GM21529 (cell line): ENCODE results near the gene TBATA.
"Not testable (repeated sequence)": the region's sequence is repeated elsewhere in the genome, so short reads cannot be mapped to it uniquely, and the experiment has no call there.

Experiments
- ATAC-seq: cut with Tn5 transposase; IDR thresholded peaks from one replicate; pipeline ENCODE4 v1.9.1; 2021; ENCODE audit not compliant: unreplicated experiment

The TBATA gene

DNA sequence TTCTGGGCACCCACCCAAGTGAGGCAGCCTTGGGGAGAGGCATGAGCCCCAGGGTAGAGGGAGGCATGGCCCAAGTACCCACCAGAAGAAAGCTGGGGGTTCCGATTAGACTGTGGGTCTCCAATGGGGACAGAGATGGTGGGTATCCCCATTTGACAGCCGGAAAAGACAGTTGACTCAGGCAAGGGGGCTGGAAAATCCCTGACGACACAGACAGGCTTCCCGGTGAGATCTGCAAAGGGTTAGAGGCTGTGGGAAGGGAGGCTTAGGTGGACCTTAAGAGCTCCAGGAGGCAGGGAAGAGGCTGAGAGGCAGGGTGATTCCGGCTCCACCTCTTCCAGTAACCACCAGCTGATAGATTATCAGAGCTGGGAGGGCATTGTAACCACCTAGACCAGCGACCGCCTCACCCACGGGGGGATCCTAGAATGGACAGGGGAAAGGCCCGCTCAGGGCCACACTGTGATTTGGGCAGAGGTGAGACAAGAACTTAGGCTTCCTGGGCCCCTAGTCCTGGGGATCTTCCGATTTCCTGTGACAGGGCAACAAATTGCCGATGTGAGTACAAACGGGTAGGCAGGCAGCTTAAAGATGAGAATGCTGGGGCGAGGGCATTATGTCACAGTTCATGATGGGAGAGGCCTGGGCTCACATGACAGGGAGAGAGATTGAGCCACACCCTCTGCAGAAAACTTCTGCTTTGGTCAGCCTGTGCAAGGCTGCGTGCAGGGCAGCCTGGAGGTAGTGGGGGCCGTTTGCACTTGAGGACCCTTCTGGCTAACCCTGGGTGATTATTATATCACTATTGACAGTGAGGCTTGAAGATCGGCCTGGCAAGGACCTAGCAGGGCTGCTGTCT is 5.4 kb downstream of the TBATA start:
- no peak for ATAC-seq

GRCh38 chr10:70779088-70779487 is 6.1 kb downstream of the TBATA start:
- no peak for ATAC-seq

DNA sequence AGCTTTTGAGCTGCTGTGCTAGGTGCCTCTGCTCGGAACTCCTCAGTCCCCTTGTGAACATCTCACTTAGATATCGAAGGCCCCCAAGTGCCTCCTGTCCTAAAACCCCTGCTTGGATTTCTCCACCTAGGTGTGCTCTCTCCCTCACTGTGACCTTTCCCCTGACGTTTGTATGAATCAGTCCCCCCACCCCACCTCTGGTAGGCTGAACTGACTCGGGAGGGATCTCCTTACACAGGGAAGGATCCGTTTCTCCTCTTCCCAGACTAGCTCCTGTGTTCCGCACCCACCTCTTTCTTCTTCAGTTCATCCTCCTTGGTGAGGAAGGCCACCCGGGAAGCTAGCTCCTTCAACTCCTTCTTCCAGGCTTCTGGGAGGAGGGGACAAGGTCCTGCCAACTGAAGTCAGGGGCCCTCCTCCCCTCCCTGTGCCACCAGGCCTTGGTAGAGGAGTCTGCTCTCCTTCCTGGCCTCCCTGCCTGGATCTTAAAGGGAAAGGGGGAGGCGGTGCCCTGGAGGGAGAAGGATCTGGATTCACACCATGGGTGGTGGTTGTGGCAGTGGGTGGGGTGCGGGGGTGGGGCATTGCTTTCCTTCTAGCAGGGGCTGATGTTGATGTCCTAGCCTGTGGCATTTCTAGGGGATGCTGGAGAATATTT is 6.8 kb downstream of the TBATA start:
- no peak for ATAC-seq

GRCh38 chr10:70777063-70777875 is 7.9 kb downstream of the TBATA start:
- ATAC-seq: no peak

- no peak for ATAC-seq
These were observed 8.6 kb downstream of the TBATA start for GRCh38 chr10:70776455-70777005.

- ATAC-seq: no peak
These were observed 9.3 kb downstream of the TBATA start for GRCh38 chr10:70775679-70776454.

- ATAC-seq: no peak
These were observed 10.1 kb downstream of the TBATA start for GRCh38 chr10:70774810-70775678.

DNA sequence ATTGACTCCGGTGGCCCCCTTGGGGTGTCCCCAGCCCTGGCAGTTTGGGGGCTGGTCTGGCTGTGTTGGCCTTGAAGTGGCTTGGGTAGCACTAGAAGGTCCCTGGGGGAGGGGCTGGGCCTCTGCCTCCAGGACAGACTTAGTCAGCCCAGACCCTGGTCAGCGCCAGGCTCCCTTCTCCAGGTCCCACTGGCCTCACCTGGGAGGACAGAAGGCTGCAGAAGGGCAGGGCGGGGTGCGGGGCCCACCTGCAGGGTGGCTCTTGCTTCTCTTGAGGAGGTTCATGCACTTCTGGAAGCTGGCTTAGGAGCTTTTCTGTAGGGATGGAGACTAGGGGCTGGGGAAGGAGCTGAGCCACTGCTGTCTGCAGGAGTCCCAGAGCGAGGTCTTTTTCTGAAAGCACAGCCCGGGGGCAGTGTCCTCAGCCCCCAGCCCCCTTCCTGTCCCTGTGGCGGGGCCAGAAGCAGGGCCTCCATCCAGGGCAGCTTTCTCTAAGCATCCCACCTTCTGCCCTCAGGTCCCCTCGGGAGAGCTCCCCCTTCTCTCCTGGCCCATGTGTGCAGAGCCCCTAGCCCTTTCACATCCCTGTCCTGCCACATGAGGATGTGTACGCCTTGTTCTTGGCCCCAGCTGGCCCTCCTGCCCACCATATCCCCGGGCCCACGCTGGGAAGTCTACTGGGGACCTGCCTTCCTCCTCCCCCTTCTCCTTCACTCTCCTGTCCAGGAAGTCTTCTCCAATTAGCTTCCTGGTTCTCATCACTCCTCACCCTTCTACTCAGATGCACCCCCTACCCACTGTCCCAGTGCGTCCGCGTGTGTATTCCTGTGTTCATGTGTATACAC is 11.0 kb downstream of the TBATA start:
- ATAC-seq: no peak

GRCh38 chr10:70773461-70773860 is 11.7 kb downstream of the TBATA start:
- no peak for ATAC-seq

GRCh38 chr10:70772627-70773026 is 12.6 kb downstream of the TBATA start:
- no peak for ATAC-seq

- ATAC-seq: no peak
These were observed 13.6 kb downstream of the TBATA start for GRCh38 chr10:70771311-70772194.

- ATAC-seq: not testable (repeated sequence)
These were observed 14.7 kb downstream of the TBATA start for GRCh38 chr10:70770516-70770915.

DNA sequence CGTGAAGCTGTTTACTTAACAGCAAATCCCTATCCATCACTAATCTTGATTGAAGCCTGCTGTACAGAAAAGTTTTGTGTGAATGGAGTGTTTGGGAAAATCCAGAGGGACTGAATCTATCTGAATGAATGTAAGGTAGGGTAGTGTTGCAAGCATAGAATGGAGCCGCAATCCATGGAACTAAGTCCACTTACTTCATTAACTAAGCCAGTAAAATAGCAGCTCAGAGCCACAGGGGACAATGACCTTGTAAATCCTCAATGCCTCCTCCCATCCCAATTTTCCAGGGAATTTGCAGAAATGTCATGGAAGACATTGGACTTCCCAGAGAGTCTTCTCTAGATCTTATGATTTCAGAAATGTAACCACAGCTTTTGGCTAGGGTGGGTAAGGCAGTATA is 15.2 kb downstream of the TBATA start:
- ATAC-seq: no peak

GRCh38 chr10:70769121-70769520 is 16.1 kb downstream of the TBATA start:
- ATAC-seq: no peak

DNA sequence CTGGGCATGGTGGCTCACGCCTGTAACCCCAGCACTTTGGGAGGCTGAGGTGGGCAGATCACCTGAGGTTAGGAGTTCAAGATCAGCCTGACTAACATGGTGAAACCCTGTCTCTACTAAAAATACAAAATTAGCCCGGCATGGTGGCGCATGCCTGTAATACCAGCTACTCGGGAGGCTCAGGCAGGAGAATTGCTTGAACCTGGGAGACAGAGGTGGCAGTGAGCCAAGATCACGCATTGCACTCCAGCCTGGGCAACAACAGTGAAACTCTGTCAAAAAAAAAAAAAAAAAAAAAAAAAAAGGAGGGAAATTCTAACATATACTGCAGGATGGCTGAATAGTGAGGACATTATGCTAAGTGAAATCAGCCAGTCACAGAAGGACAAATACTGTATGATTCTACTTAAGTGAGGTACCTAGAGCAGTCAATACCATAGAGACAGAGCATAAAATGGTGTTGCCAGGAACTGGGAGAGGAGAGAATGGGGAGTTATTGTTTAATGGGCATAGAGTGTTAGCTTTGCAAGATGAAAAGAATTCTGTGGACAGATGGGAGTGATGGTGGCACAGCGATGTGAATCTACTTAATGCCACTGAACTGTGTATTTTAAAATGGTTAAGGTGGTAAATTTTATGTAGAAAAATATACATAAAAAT is 17.0 kb downstream of the TBATA start:
- ATAC-seq: not testable (repeated sequence)

DNA sequence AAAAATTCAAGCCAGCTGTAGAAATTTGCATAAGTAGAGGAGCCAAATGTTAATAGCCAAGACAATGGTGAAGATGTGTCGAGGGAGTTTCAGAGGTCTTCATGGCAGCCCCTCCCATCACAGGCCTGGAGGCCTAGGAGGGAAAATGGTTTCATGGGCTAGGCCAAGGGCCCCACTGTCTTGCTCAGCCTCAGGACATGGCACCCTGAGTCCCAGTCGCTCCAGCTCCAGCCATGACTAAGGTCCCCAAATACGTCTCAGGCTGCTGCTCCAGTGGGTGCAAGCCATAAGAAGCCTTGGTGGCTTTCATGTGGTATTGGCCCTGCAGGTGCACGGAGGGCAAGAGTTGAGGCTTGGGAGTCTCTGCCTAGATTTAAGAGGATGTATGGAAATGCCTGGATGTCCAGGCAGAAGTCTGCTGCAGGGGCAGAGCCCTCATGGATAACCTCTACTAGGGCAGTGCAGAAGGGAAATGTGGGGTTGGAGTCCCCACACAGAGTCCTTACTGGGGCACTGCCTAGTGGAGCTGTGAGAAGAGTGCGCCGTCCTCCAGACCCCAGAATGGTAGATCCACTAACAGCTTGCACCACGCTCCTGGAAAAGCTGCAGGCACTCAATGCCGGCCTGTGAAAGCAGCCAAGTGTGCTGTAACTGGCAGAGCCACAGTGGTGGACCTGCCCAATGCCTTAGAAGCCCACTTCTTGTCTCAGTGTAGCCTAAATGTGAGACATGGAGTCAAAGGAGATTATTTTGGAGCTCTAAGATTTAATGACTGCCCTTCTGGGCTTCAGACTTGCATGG is 19.2 kb downstream of the TBATA start:
- no peak for ATAC-seq
